ENCODE data around the gene CHD8. TPM values are rescaled to one million over a fixed set of nuclear protein-coding genes. Genes with fewer than 3 reads are reported as not detected.

The CHD8 gene
- total and polyA plus RNA-seq, 10 of the 15 experiments (the other 5 are each of a cell fraction or from before 2014, with no cell fraction given) = 20.2 to 79.5 (median 35.5) TPM

DNA sequence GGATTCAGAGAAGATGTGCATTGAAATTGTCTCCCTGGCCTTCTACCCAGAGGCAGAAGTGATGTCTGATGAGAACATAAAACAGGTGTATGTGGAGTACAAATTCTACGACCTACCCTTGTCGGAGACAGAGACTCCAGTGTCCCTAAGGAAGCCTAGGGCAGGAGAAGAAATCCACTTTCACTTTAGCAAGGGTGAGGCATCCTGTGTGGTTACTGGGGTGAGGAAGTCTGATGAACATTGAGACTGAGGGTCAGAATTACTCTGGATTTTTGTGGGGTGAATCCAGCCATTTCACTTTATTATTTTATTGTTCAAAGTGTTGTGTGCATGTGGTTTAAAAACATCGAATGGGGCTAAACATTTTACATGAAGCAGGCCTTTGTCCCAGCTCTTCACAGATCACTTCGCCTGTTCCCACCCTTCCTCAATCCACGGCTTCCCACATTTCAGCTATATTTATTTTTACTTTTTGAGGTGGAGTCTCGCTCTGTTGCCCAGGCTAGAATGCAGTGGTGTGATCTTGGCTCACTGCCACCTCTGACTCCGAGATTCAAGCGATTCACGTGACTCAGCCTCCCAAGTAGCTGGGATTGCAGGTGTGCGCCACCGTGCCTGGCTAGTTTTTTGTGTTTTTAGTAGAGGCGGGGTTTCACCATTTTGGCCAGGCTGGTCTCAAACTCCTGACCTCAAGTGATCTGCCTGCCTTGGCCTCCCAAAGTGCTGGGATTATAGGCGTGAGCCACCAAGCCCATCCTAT, 112.7 kb downstream of the CHD8 start:
- no peaks in the 10 kb centered on the region for H3K36me3 ChIP-seq (ENCODE audit: control insufficient read depth in 2 of 2, insufficient read depth in 2 of 2, low read length in 1 of 2)
- DNase-seq (ENCODE audit: low read depth, low spot score) (no peak), ATAC-seq (no peak), FAIRE-seq (no peak)
- TF ChIP-seq BCL11A (IDR thresholded peaks at IDR 0.05; ENCODE audit: low read depth, low read length) = no peak
- in situ Hi-C loops (cut with MboI) = no loop called here
- H3K79me2 ChIP-seq (ENCODE audit: control insufficient read depth, insufficient read depth, low read length) = no peaks in the 10 kb centered on the region
- H3K4me1 ChIP-seq (ENCODE audit: control insufficient read depth, insufficient read depth, low read length) = no peaks in the 10 kb centered on the region
- H3K4me2 ChIP-seq (ENCODE audit: control insufficient read depth, insufficient read depth) = no peak overlapping the region
- no peak overlapping the region for H2AFZ ChIP-seq (ENCODE audit: control insufficient read depth, low read depth, low read length)
- 60% methylated on average over 13 of the region's 13 CpGs for WGBS (ENCODE audit: insufficient coverage, insufficient replicate concordance, low lambda C conversion rate, missing lambda C conversion rate)
- BruUV-seq (replicated peaks) = no TSS peak
- H3K4me3 ChIP-seq = no peak overlapping the region
- ChIA-PET RAD21 (ENCODE audit: unreplicated experiment) (no interaction called here), SMC1A (ENCODE audit: uncharacterized antibody, unreplicated experiment) (no interaction called here), POLR2A (interaction anchor here (0.7 to 1.1 kb wide), 2 partner anchors 10 to 14 kb away, joined by 3 to 4 read pairs; no protein-coding TSS in a partner anchor), CTCF (no interaction called here)
- no peak overlapping the region for H3K27ac ChIP-seq (ENCODE audit: control insufficient read depth, insufficient read depth)
- intact Hi-C loops (cut with micrococcal nuclease; ENCODE audit: unreplicated experiment) = no loop called here
- no peaks in the 10 kb centered on the region for H3K27me3 ChIP-seq (replicated peaks in 1 of 2; ENCODE audit: control insufficient read depth in 2 of 2, insufficient read depth in 2 of 2, low read length in 1 of 2)
- no peak overlapping the region for H3K9ac ChIP-seq (ENCODE audit: control insufficient read depth, insufficient read depth, low read length)
- no peaks in the 10 kb centered on the region for H4K20me1 ChIP-seq (ENCODE audit: control insufficient read depth, insufficient read depth)
- H3K9me3 ChIP-seq (replicated peaks; ENCODE audit: control insufficient read depth, insufficient read depth, low read length) = no peaks in the 10 kb centered on the region

Small RNA genes within 50 kb of the gene (small RNA-seq; reads per million reads assigned to genes)
- gene RN7SL650P = not detected
- 3,195 reads per million, percentile 100 among the genes with 10 or more reads in this experiment for gene SNORD8
- 29.3 reads per million, percentile 98 among the genes with 10 or more reads in this experiment for gene SNORD9

Other genes starting within 250 kb of the CHD8 start
Only the 7 nearest of the 11 such genes appear.
- gene RPGRIP1, start 176.0 kb downstream of the CHD8 start, total RNA-seq (2014; rRNA removed) = 0.27 and 1.1 TPM in 2 replicates
- gene RPGRIP1, start 176.0 kb downstream of the CHD8 start, total RNA-seq (2014; rRNA removed; fragmentation: Illumina TruSeq; extraction: Trizol) = 0.18 and 0.72 TPM in 2 replicates
- gene RPGRIP1, start 176.0 kb downstream of the CHD8 start, total RNA-seq (2021) = 0.44 TPM in 1 of 2 replicates, not detected in the other
- gene RPGRIP1, start 176.0 kb downstream of the CHD8 start, polyA plus RNA-seq (2011; rRNA removed) = 0.13 and 0.30 TPM in 2 replicates
- gene RPGRIP1, start 176.0 kb downstream of the CHD8 start, polyA plus RNA-seq (2014; fragmentation: Illumina TruSeq; extraction: Trizol) = 0.14 and 0.34 TPM in 2 replicates
- gene RPGRIP1, start 176.0 kb downstream of the CHD8 start, polyA plus RNA-seq (2014; fragmentation: Nextera tagmentation; extraction: Ambion mirVana) = under 1 TPM; 0.07 to 0.16 TPM
- 0.10 and 0.11 TPM in 2 replicates for gene RPGRIP1, start 176.0 kb downstream of the CHD8 start, polyA plus RNA-seq (2014; rRNA removed)
- gene RPGRIP1, start 176.0 kb downstream of the CHD8 start, polyA plus RNA-seq (2016; fragmentation: Nextera tagmentation; extraction: Ambion mirVana) = under 1 TPM in 1 of 2 experiments, not detected in 1; 0.07 TPM
- gene SUPT16H, start 72.1 kb downstream of the CHD8 start, total RNA-seq (2014; rRNA removed) = 117 and 128 TPM in 2 replicates
- 160 and 164 TPM in 2 replicates for gene SUPT16H, start 72.1 kb downstream of the CHD8 start, total RNA-seq (2014; rRNA removed; fragmentation: Illumina TruSeq; extraction: Trizol)
- 119 and 120 TPM in 2 replicates for gene SUPT16H, start 72.1 kb downstream of the CHD8 start, total RNA-seq (2021)
- gene SUPT16H, start 72.1 kb downstream of the CHD8 start, polyA plus RNA-seq (2011; rRNA removed) = 123 and 137 TPM in 2 replicates
- gene SUPT16H, start 72.1 kb downstream of the CHD8 start, polyA plus RNA-seq (2014; fragmentation: Illumina TruSeq; extraction: Trizol) = 201 and 233 TPM in 2 replicates
- gene SUPT16H, start 72.1 kb downstream of the CHD8 start, polyA plus RNA-seq (2014; fragmentation: Nextera tagmentation; extraction: Ambion mirVana) = 100 to 1,000 TPM in 1 of 2 experiments, 10 to 100 TPM in 1; 90.7 to 106 TPM
- 104 and 111 TPM in 2 replicates for gene SUPT16H, start 72.1 kb downstream of the CHD8 start, polyA plus RNA-seq (2014; rRNA removed)
- gene SUPT16H, start 72.1 kb downstream of the CHD8 start, polyA plus RNA-seq (2016; fragmentation: Nextera tagmentation; extraction: Ambion mirVana) = 100 to 1,000 TPM; 166 TPM
- 10.5 and 13.1 TPM in 2 replicates for gene RAB2B, start 20.8 kb upstream of the CHD8 start, total RNA-seq (2014; rRNA removed)
- 18.8 and 19.9 TPM in 2 replicates for gene RAB2B, start 20.8 kb upstream of the CHD8 start, total RNA-seq (2014; rRNA removed; fragmentation: Illumina TruSeq; extraction: Trizol)
- gene RAB2B, start 20.8 kb upstream of the CHD8 start, total RNA-seq (2021) = 14.5 and 18.4 TPM in 2 replicates
- gene RAB2B, start 20.8 kb upstream of the CHD8 start, polyA plus RNA-seq (2011; rRNA removed) = 45.1 and 57.7 TPM in 2 replicates
- gene RAB2B, start 20.8 kb upstream of the CHD8 start, polyA plus RNA-seq (2014; fragmentation: Illumina TruSeq; extraction: Trizol) = 19.4 and 26.2 TPM in 2 replicates
- gene RAB2B, start 20.8 kb upstream of the CHD8 start, polyA plus RNA-seq (2014; fragmentation: Nextera tagmentation; extraction: Ambion mirVana) = 1 to 10 TPM; 5.6 to 9.8 TPM
- 16.4 and 18.8 TPM in 2 replicates for gene RAB2B, start 20.8 kb upstream of the CHD8 start, polyA plus RNA-seq (2014; rRNA removed)
- 10 to 100 TPM in 1 of 2 experiments, 1 to 10 TPM in 1; 9.6 to 10.3 TPM for gene RAB2B, start 20.8 kb upstream of the CHD8 start, polyA plus RNA-seq (2016; fragmentation: Nextera tagmentation; extraction: Ambion mirVana)
- gene TOX4, start 21.1 kb upstream of the CHD8 start, total RNA-seq (2014; rRNA removed) = 17.1 and 18.4 TPM in 2 replicates
- 26.0 and 27.4 TPM in 2 replicates for gene TOX4, start 21.1 kb upstream of the CHD8 start, total RNA-seq (2014; rRNA removed; fragmentation: Illumina TruSeq; extraction: Trizol)
- gene TOX4, start 21.1 kb upstream of the CHD8 start, total RNA-seq (2021) = 53.8 and 55.5 TPM in 2 replicates
- gene TOX4, start 21.1 kb upstream of the CHD8 start, polyA plus RNA-seq (2011; rRNA removed) = 70.3 and 113 TPM in 2 replicates
- 59.8 and 74.8 TPM in 2 replicates for gene TOX4, start 21.1 kb upstream of the CHD8 start, polyA plus RNA-seq (2014; fragmentation: Illumina TruSeq; extraction: Trizol)
- gene TOX4, start 21.1 kb upstream of the CHD8 start, polyA plus RNA-seq (2014; fragmentation: Nextera tagmentation; extraction: Ambion mirVana) = 10 to 100 TPM; 54.7 to 55.5 TPM
- gene TOX4, start 21.1 kb upstream of the CHD8 start, polyA plus RNA-seq (2014; rRNA removed) = 53.1 and 54.8 TPM in 2 replicates
- gene TOX4, start 21.1 kb upstream of the CHD8 start, polyA plus RNA-seq (2016; fragmentation: Nextera tagmentation; extraction: Ambion mirVana) = 10 to 100 TPM; 54.8 to 57.8 TPM
- 66.3 and 79.6 TPM in 2 replicates for gene METTL3, start 55.2 kb upstream of the CHD8 start, total RNA-seq (2014; rRNA removed)
- 54.8 and 56.5 TPM in 2 replicates for gene METTL3, start 55.2 kb upstream of the CHD8 start, total RNA-seq (2014; rRNA removed; fragmentation: Illumina TruSeq; extraction: Trizol)
- 56.6 and 63.9 TPM in 2 replicates for gene METTL3, start 55.2 kb upstream of the CHD8 start, total RNA-seq (2021)
- 147 and 165 TPM in 2 replicates for gene METTL3, start 55.2 kb upstream of the CHD8 start, polyA plus RNA-seq (2011; rRNA removed)
- 69.4 and 71.4 TPM in 2 replicates for gene METTL3, start 55.2 kb upstream of the CHD8 start, polyA plus RNA-seq (2014; fragmentation: Illumina TruSeq; extraction: Trizol)
- 10 to 100 TPM; 32.8 to 36.0 TPM for gene METTL3, start 55.2 kb upstream of the CHD8 start, polyA plus RNA-seq (2014; fragmentation: Nextera tagmentation; extraction: Ambion mirVana)
- gene METTL3, start 55.2 kb upstream of the CHD8 start, polyA plus RNA-seq (2014; rRNA removed) = 82.5 and 83.9 TPM in 2 replicates
- gene METTL3, start 55.2 kb upstream of the CHD8 start, polyA plus RNA-seq (2016; fragmentation: Nextera tagmentation; extraction: Ambion mirVana) = 10 to 100 TPM; 64.7 to 70.9 TPM
- gene SALL2, start 70.2 kb upstream of the CHD8 start, total RNA-seq (2014; rRNA removed) = 1.5 and 1.6 TPM in 2 replicates
- gene SALL2, start 70.2 kb upstream of the CHD8 start, total RNA-seq (2014; rRNA removed; fragmentation: Illumina TruSeq; extraction: Trizol) = 1.7 and 1.8 TPM in 2 replicates
- 6.2 and 6.3 TPM in 2 replicates for gene SALL2, start 70.2 kb upstream of the CHD8 start, total RNA-seq (2021)
- 2.0 and 2.6 TPM in 2 replicates for gene SALL2, start 70.2 kb upstream of the CHD8 start, polyA plus RNA-seq (2011; rRNA removed)
- gene SALL2, start 70.2 kb upstream of the CHD8 start, polyA plus RNA-seq (2014; fragmentation: Illumina TruSeq; extraction: Trizol) = 4.7 and 5.1 TPM in 2 replicates
- gene SALL2, start 70.2 kb upstream of the CHD8 start, polyA plus RNA-seq (2014; fragmentation: Nextera tagmentation; extraction: Ambion mirVana) = 1 to 10 TPM; 1.9 to 2.3 TPM
- 3.4 and 4.5 TPM in 2 replicates for gene SALL2, start 70.2 kb upstream of the CHD8 start, polyA plus RNA-seq (2014; rRNA removed)
- gene SALL2, start 70.2 kb upstream of the CHD8 start, polyA plus RNA-seq (2016; fragmentation: Nextera tagmentation; extraction: Ambion mirVana) = 1 to 10 TPM; 1.6 to 1.7 TPM
- gene OR10G3, start 124.0 kb upstream of the CHD8 start, total RNA-seq (2014; rRNA removed) = not detected in 2 replicates
- gene OR10G3, start 124.0 kb upstream of the CHD8 start, total RNA-seq (2014; rRNA removed; fragmentation: Illumina TruSeq; extraction: Trizol) = not detected in 2 replicates
- not detected in 2 replicates for gene OR10G3, start 124.0 kb upstream of the CHD8 start, total RNA-seq (2021)
- not detected in 2 replicates for gene OR10G3, start 124.0 kb upstream of the CHD8 start, polyA plus RNA-seq (2011; rRNA removed)
- gene OR10G3, start 124.0 kb upstream of the CHD8 start, polyA plus RNA-seq (2014; fragmentation: Illumina TruSeq; extraction: Trizol) = not detected in 2 replicates
- not detected for gene OR10G3, start 124.0 kb upstream of the CHD8 start, polyA plus RNA-seq (2014; fragmentation: Nextera tagmentation; extraction: Ambion mirVana)
- not detected in 2 replicates for gene OR10G3, start 124.0 kb upstream of the CHD8 start, polyA plus RNA-seq (2014; rRNA removed)
- not detected for gene OR10G3, start 124.0 kb upstream of the CHD8 start, polyA plus RNA-seq (2016; fragmentation: Nextera tagmentation; extraction: Ambion mirVana)

Data from GM12878 (cell line).